Activated CD4-positive, CD25-positive, alpha-beta regulatory T cell treated with anti-CD3 and anti-CD28 coated beads, Interleukin-2, amount 50 U/mL, for 16 hours (primary cell): ENCODE results near the gene AMOTL1.
"Not testable (repeated sequence)": the region's sequence is repeated elsewhere in the genome, so short reads cannot be mapped to it uniquely, and the experiment has no call there.

Source experiments
- DNase-seq: peaks from one replicate; pipeline ENCODE4 v3.0.0-alpha.2; 2020; ENCODE audit warnings: low read depth, low spot score

The AMOTL1 gene

DNA sequence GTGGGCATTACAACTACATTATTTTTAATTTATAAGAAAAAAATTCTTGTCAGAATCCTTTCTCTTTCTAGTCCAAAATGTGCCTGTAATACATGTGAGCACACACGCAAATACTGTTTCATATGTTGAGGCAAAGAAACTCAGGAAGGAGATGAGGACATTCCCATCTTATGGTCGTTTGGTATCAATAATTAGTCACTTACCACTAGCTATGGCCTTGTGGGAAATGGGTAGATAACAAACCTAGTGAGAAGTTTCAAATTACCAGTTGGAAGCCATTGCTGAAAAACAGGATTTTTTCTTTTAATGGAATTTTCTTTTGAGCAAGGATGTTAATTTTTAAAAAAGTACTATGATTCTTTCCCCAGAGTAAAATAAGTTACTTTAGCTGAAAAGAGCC lies 25.7 kb downstream of the AMOTL1 start:
- DNase-seq: no peak

DNA sequence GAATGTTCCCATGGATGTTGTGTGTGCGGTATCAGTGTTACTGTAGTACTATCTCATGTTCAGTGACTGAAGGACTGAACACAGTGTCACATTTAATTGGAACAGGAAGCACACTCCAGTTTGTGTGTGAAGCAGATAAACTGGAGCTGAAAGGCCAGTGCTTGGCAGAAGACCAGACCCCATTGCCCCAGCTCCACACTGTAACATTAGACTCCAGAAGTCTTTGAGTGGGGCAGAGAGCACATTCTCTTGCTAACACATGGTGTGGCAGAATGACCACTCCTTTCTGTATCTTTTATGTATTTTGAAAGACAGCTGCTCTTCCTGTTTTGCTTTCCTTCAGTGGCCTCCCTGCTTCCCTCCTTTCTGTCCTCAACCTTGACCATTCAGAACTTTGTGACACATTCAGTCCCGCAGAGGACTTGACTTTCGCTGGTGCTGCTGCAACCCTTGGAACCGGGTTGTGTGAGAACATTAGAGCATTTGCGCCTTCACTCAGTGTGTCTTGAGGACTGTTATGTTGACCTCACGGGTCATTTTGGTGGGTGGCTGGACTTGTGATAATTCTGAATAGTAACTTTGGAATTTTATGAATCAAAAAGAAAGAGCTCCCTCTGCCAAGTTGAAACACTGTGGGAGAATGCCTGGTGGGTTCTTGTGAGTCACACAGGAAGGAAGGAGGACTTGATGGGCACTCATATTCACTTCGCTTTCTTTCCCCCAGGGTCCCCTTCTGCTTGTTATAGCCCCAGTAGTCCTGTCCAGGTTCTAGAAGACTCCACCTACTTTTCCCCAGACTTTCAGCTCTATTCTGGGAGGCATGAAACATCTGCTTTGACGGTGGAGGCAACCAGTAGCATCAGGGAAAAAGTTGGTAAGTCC lies 26.4 kb downstream of the AMOTL1 start:
- DNase-seq: no peak

DNA sequence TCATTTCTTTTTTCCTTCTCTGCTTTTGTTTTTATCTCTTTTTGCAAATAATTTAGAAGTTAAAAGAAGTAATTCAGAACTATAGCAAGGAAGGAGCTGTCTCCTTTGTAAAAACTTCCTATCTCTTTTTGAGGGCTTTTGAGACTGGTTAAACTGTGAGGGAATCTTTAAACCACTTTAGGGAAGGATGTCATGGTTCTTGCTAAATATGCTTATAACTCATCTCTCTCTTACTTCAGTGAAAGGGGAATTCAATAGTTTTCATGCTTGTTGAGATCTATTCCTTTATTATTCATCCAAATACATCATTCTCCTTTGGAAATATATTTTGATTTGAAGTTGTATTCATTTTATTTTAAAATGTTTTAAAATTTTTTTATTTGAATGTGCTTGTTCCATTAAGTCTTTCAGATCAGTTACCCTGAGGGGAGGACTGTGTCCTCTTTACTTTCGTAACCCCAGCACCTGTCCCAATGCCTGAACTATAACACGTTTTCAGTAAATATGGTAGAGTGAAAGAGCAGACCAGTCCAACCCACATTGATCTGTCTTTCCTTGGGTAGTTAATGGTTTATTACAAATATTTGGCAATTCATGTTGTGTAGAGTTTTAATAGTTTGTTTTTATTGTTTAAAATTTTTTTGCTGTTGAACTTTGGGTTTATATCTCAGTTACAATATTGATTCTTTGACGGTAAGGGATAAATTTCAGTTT lies 27.5 kb downstream of the AMOTL1 start:
- no peak for DNase-seq

DNA sequence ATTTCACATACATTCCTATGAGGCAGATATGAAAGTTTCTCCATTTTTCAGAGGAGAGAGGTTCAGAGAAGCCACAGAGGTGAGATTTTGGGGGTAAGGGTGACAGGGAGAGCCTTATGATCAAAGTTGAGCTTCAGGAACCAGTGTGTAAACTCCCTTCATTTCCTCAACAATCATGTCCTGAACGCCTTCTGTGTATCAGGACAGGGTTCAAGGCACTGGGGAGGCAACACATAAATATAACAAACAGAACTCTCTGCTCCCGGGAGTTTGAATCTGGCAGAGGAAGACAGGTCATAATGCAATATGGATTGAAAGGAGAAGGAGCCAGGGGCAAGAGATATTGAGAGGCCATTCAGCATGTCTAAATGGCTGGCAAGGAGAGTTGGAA lies 28.0 kb downstream of the AMOTL1 start:
- DNase-seq: no peak

DNA sequence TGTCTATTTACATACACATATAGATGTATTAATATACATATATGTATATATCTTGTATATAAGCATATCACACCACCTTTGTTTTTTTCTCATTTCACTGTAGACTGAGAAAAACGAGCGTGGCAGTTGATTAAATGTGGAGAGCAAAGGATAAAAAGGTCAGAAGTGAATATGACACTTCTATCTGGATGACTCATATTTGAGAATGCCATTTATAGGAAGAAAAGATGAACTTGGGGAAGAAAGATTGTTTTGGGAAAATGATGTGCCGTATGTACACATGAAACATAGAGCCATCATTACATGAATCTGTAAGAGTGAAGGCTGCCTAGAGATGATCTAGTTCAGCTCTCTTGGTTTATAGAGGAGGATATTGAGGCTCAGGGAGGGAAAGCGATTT lies 28.7 kb downstream of the AMOTL1 start:
- no peak for DNase-seq

DNA sequence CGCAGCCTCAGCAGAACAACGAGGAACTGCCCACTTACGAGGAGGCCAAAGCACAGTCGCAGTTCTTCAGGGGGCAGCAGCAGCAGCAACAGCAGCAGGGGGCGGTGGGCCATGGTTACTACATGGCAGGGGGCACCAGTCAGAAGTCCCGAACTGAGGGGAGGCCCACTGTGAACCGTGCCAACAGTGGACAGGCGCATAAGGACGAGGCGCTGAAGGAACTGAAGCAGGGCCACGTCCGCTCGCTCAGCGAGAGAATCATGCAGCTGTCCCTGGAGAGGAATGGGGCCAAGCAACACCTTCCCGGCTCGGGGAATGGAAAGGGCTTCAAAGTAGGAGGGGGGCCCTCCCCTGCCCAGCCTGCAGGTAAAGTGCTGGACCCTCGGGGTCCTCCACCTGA lies 31.6 kb downstream of the AMOTL1 start:
- DNase-seq: no peak

DNA sequence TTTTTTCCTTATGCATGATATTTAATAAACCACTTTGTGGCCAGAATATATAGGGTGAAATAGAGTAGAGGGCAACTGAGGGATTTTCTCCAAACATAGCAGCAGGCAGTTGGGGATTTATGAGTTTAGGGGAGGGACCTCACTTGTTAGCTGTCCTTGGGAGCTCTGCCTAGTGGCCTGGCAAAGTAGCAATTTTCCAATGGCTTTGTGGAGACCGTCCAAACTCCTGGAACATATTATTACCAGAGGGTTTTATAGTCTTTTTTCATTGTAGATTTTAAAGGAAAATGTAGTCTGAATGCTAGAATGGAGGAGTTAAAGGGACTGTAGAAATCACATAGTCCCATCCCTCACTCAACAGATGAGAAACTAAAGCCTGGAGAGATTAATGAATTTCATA lies 32.3 kb downstream of the AMOTL1 start:
- no peak for DNase-seq

DNA sequence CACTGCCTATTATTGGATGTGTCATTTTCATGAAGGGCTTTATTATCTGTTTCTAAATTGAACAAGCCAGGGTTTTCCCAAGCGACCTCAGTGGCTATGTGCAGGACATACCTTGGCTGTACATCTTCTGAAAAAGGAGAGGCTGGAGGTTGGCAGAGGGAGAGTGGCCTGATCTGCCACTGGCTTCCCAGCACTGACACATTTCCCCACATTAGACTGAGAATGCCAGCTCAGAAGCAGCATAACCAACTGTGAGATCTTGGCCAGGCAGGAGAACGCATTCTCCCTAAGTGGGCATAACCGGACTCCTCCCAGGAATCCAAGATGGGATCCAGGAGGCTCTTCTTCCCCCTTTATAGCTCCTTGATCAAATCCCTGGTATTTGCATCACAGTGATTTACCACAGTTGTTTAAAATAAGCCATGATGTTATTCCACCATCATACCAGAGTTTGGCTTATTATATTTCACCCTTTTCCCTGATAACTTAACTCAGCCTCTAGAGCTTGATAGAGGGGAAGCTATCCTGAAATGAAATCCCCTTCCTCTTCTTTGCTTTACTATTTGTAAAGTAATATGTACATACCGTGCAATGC lies 33.8 kb downstream of the AMOTL1 start:
- no peak for DNase-seq

DNA sequence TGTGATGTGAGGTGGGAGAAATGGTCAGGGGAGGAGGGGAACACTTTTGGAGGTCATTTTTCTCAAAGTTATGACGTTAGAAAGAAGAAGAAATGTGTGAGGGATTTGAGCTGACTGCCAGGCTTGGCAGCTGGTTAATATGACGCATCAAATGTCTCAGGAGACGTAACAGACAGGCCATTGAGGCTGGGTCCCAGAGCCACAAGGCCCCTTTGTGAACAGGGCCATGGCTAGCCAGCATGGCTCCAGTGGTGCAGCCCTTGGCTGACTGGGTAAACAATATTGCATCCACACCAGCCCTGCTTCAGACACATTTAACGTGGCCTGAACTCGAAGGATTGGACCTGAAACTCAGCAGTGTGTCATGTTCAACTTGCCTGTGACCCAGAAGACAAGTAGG lies 34.3 kb downstream of the AMOTL1 start:
- no peak for DNase-seq

DNA sequence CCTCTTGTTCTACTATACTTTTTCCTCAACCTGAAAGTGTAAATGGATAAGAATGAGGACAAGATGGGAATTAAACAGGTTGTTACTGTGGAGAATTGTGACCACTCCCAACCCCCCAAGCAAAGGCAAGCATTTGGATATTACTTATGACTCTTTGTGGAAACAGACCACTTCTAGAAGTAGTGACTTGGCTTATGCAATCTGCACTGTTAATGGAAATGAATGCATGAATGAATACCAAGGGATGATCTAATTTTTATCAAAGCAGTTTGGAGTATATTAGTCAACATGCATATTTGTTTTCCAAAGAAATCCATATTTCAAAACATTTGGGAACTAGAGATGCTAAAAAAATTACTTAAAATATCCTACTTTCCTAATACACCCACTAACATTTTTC lies 35.3 kb downstream of the AMOTL1 start:
- DNase-seq: no peak

DNA sequence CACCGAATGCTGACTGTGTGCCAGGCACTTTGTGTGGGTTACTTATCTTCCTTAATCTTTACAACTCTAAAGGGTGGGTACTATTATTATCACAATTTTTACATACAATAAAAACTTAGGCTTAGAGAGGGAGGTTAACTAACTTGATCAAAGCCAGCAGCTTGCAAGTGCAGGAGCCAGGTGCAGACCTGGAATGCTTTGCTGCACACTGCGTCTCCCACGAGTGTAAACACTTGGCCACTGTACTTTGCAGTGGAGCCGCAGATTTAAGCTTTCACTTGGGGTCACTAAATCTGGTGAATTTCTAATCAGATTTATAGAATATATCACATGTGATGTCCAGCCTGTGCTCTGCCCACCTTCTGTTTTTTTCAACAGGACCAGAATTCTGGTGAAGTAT lies 36.7 kb downstream of the AMOTL1 start:
- DNase-seq: no peak

DNA sequence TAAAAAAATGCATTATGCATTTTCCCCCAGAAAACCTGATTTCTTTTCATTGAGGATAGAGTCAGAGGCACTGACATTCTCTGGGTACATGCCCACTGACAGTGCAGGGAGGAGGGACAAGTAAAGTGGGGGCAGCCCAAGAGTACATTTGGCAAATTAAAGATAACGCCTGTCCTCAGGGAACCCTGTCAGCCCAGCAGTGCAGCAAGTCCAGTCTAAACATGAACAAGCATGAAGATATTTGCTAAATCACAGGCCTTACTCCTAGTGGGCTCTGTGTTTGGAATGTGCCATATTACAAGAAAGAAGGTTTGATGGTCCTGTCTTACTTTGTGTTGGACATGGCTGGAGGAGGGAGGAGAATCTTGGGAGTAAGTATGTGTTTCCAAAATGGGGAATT lies 37.9 kb downstream of the AMOTL1 start:
- DNase-seq: no peak

DNA sequence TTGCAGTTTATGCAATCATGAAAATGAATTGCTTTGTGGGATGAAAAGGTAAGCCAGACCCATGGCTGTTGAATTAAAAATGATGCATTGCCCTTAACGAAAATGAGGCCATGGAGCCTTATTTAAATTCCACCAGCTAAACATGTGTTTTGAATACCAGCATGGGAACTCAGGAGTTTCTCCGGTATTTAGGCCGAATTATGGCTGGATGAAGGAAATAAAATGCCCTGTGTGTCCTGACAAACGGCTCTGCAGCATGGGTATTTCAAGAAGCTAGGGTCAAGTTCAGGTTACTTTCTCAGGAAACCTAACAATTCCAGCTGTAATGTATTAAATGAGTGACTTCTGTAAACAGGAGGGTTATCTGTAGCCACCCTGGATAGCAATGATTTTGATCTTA lies 38.3 kb downstream of the AMOTL1 start:
- no peak for DNase-seq

DNA sequence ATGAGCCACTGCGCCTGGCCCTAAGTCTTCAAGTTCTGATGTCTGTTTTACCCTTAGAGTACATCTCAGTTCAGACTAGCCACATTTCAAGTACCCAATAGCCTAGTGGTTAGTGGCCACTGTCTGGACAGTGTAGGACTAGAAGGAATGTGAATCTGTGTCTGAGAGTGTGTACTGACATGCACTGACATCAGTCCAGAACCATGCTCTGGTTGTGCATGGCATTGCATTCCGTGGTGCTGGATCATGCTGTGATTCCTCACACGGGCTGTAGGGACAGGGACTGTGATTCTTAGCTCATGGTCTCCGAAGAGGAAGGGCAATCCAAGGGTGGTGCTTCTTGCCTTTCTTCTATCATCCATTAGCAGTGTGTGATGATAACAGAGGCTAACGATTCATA lies 41.1 kb downstream of the AMOTL1 start:
- DNase-seq: no peak

DNA sequence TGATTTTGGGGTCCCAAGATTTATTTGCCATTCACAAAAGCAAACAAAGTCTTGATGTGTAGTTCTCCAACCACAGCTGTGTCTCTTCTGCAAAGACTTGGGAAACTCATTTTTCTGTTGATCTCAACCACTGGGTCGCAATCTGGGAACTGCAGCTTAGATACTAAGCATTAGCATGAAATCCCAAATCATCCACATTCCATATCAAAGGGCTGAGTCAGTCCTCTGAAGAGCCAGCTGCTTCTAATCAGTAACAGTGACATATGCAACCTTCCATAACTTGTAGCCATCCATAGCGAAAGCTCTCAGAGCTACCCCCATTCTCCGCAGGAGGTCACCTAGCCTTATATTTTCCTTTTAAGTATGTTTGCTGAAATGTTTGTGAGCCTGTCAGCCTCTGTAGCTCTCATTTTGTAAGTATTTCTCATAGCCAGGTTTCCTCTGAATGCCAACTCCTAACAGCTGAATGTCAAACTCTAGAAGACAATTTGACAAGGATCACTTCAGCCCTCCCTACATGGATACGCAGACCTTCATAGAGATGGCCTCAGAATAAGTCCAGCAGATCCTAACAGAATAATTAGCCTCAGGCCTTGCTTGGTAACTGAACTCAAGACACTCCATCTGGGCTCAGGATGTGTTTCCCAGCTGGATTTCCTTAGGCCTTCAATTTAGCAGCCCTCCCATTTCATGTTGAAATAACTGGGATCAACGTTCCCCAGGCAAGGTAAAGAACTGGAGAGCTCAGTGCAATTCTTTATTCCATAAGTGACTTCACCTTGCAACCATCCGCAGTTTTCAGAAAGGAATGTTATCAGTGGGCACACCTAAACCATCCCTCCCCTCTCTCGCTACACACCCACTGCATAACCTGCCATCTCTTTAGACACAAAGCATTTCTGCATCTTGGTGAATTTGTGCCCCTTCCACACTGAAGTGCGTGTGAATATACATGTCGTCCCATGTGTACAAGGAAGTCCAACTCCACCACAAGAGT lies 44.9 kb downstream of the AMOTL1 start:
- not testable (repeated sequence) for DNase-seq

DNA sequence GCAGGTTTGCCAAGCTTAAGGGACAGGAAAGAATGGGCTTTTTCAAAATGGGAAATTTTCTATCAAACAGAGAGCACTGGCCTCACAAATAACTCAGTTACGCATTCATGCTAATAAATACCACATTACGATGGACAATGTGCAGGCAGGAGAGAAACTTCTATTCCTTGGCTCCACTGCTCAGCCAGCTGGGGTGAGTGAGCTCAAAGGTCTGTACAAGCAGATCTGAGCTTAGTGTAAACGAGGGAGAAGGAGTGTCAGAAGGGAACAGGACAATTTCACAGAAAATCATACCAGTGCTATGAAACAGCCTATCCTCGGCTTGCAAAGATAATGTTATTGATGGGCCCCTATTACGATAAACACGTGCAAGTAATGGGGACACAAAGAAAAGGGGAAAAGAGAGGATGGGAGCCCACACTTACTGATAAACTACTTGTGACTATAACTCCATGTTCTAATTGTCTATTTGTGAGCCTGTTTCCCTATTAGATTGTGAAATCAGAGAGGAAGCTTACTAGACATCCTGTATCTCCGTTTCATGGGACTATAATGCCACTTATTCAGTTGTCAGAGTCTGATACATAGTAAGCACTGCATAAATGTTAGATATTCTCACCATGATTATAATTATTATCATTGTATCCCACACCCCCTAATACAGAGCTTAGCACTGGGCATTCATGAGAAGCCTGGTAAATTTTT lies 46.3 kb downstream of the AMOTL1 start:
- DNase-seq: no peak

DNA sequence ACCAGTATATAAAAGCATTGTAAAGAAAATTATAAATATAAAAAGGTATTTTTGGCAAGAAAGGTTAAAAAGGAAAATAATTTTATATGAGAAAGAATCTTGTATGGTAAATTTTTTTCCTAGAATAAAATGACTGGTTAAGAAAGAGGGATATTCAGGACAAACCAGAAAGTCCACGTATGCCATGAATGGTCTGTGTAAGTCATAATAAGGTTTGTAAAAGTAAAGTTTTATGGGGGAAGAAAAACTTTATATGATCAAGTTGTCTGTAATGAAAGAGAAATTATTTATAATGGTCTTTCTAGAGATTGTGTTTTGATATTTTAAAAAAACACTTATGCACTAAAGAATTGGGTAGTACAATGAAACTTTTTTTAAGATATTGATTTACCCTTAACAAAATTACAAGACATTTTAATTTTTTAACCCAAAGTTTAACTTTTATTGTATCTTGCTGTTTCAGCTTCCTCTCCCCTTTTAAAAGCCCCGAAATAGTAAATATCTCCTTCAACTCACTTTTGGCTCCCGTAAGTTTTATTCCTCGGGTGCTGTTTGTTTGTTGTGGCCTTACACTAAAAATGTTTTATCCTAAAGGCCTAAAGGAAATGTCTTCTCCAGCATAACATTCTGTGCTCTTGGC lies 47.7 kb downstream of the AMOTL1 start:
- DNase-seq: no peak

DNA sequence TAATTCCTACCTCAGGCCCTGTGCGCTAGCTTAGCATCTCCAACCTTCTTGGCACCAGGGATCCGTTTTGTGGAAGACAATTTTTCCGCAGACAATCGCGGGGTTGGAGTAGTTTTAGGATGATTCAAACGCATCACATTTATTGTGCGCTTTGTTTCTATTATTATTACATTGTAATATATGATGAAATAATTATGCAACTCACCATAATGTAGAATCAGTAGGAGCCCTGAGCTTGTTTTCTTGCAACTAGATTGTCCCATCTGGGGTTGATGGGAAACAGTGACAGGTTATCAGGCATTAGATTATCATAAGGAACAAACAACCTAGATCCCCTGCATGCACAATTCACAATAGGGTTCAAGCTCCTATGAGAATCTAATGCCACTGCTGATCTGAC lies 52.3 kb downstream of the AMOTL1 start:
- no peak for DNase-seq

DNA sequence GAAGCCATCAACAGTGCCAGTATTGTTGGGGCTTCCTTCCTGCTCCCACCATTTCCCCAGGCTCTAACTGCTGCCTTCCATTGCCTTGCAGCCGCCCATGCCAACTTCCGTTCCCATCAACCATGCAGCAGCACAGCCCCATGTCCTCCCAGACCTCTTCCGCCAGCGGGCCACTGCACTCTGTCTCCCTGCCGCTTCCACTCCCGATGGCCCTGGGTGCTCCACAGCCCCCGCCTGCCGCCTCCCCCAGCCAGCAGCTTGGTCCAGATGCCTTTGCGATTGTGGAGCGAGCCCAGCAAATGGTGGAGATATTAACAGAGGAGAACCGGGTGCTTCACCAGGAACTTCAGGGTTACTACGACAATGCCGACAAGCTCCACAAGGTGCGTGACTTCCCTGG lies 53.3 kb downstream of the AMOTL1 start:
- no peak for DNase-seq

DNA sequence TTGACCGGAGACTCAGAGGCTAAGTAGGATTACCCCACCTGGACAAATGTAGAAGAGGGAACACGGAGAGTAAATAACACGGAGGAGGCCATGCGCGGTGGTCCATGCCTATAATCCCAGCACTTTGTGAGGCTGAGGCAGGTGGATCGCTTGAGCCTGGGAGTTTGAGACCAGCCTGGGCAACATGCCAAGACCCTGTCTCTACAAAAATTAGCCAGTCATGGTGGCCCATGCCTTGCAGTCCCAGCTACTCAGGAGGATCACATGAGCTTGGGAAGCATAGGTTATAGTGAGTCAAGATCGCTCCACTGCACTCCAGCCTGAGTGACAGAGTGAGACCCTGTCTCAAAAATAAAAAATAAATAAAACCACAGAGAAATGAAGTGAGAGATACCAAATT lies 53.9 kb downstream of the AMOTL1 start:
- no peak for DNase-seq
